Ureter (tissue), 1 donor: ENCODE results near the gene HPGD. TPM values are rescaled to one million over a fixed set of nuclear protein-coding genes. Genes with fewer than 3 reads are reported as not detected.

ENCODE experiments used
- DNase-seq: peaks from one replicate; pipeline ENCODE4 v3.0.0-alpha.2; 2020; ENCODE audit warnings: low spot score
- total RNA-seq: library from RNA; stranded (reverse); gene quantifications from one replicate; pipeline ENCODE4 v1.2.4, GENCODE V29; 2023
- donor health status: DM: yes; HTN: yes; CAD: no.

The HPGD gene
- total RNA-seq = 527 TPM

DNA sequence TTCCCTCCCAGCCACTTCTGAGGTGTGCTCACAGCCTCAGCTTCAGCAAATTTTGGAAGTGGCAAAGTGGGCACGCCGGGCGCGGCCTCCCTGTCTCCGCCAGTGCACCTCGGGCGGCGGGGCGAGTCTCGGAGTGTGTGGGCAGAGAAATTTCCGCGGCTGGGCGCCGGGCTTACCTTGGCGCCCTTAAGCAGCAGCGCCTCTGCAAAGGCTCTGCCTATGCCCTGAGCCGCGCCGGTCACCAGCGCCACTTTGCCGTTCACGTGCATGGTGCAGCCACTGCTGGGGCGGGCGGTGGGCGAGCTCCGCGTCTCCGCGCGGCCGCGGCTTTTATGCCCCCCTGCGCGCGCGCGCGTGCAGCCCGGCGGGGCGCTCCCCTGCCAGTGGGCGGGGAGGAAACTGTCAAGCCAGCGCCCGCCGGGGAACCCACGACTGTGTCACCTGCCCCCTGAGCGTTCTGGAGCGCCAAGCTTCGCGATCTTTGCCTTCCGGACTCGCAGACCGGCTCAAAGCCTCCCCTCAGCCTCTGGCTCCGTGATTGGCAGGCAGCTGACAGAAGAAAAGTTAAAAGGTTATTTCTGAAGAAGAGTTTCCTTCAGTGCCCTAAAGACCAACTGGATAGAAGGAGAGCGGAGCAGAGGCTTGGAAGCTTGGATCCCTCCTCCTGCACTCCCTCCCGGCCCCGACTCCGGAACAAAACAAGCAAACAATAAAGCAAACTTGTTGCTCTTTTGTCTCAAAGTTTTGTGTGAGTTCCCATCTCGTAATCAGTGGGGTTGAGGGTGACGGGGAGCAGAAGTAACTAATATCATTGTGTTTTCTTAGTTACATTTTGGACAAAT is at the start of gene HPGD:
HPGD (minus strand) TSS at position 306 of the 842 bp plus-strand sequence; CDS start at position 269, 37 bp downstream.
- peak; percentile 86 for DNase-seq

DNA sequence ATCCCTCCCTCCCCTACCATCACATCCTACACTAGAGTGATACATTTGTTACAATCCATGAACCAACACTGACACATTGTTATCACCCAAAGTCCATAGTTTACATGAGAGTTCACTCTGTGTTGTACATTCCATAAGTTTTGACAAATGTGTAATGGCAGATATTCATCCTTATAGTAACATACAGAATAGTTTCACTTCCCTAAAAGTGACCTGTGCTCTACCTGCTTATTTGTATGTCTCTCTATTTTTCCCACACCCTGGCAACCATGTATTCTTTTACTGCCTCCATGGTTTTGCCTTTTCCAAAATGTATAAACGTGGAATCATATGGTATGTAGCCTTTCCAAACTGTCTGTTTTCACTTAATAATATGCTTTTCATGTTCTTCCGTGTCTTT is 42.2 kb upstream of the HPGD start:
- DNase-seq = no peak

DNA sequence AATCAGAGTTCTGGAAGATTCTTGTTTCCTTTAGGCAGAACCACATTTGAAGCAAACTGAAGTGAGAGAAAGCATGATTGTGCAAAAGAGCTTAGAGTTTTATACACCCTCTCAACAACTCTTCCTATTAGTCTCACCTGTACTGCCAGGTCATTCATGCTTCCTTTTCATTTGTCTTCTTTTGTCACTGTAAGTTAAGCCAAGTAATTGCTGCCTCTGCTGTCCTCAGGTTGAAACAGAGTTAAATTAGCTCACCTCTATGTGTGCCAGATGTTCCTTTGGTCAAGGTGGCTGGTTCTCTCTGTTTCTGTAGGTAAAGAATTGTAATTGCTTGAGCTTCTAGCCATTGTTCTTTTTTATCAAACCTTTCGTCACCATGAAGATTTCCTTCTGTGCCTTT is 41.1 kb upstream of the HPGD start:
- DNase-seq = no peak

DNA sequence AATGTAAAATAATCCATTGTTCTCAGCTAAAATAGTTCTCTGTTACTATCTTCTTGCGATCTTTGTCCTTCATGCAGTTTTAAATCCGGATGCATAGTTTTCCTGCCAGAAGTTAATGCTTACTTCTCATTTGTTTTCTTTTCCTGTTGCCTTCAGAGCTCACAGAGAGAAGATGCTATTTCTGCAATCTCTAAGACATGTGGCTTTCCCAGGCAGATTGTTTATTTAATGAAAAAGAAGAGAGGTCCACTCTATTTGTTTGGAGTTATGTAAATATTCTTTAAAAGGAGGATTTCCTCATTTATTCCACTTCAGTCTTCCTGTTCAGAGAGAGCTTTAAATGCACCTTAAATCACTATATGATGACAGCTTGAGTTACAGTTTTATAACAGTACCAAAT is 39.3 kb upstream of the HPGD start:
- DNase-seq = no peak

DNA sequence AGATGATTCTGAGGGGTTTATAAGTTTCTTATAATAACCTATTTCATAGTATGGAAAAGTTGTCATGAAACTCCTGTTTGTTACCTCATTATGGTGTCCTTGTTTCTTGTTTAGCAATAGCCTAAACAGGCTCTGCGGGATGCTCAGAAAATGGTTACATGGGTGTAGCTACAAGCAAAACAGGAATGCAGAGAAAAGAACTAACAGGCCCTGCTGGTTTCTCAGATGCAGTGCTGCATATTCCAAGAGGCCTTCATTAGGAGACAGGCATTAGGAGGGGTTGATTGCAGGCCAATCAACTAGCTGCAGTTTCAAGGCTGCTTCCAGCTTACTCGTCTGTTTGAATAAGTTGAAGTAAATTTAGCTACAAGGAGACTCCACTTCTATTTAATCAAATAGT is 37.6 kb upstream of the HPGD start:
- peak; percentile 57 for DNase-seq

DNA sequence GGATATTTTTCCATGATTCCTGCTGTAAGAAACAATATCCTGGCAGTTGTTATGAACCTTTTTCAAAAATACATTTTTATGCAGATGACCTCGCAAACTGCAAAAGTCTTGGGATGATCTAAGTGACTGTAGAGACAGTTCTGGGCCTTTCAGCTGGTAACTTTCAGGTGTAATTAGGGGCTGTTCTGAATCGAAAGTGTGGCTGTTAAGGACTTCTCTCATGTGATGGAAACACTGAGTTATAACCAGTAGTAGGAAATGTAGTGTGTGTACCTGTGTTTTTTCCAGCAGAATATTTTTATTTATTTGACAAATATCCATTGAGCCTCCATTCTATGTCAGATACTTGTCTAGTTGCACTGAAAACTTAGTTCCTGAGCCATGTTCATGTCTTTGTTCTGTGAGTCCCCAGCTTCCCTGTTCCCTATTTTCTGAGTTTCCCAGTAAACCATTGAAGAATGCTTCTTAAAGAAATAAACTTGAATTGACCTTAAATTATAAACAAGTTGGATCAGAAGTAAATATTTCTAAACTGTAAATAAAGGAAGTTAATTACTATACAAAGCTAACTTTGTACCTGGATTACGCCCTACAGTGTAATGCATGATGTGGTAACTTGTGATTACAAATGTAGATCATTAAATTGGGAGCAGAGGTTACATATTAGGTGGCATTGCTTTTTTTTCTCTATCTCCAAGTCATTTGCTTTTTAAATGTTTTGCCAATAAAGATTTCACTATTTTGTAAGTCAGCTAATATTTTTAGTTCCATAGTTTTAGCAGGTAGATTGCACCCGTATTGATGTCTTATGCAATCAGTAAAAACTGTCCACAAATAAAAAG is 33.7 kb upstream of the HPGD start:
- no peak for DNase-seq

DNA sequence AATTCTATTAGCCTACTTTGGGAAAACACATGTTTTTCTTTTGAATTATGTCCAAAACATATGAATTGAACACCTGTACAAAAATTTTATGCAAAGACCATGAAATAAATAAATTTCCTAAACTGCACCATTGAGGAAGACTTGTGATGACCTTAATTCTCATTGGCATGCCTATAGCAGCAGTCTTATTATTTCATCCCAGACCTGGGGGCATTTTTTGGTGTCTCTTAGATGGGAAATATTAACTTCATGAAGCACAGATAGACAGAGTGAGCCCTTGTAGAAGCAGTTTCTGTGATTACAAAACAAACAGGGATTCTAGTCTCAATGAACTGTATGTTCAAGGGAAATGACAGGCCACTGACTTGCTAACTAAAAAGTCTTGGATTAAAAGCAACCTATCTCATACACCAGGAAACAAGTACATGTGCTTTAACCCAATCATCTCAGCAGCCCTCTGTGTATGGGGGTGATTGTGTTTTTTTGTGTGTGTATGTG is 32.0 kb upstream of the HPGD start:
- DNase-seq = no peak

DNA sequence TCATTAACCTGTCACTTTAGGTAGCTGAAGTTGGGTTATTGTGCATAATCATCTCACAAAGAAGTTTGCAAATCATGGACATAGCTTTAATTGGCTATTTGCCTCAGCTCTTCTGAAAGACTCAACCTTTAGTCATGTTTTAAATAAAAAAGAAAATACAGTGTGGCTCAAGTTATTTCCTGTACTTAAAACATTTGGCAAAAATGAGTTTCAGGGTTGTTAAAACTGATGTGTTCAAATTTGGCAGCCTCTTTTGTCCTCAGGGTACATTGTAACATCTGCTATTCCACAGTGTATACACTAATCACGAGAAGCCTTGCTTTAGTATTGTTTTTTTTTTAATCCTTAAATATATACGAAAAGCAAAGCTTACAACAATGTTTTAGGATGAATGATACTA is 31.5 kb upstream of the HPGD start:
- no peak for DNase-seq

DNA sequence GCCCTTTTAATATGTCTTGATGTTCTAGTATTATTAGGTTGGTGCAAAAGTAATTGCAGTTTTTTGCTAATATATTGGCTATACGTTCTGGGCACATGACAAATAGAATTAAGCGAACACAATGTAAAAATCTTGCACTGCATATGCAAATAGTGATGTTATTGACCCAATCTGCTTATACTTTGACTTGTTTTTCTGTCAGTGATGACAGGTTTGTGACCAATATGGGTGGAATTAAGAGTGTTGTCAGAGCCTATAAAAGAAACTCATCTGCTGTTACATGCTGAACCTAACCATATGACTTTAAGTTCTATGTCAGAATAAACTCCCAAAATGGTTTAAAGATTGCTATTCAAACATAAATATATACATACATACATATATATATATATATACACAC is 30.7 kb upstream of the HPGD start:
- DNase-seq = no peak

DNA sequence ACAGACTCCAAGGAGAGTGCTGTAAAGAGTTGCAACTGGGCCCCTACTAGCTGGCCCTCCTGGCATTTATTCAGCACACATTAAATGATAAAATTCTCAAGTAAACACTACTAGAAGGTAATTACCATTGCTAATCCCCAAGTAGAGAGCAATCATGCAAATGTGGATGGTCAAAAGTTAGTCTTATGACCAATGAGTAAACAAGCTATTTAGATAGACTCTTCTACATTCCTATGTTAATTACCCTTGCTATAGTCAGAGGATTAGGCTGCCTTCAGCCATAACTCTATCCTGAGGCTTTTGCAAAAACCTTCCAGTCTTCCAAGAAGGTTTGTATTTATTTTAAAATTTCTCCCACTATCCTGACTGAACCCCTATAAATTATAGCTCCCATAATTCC is 28.3 kb upstream of the HPGD start:
- DNase-seq = no peak

DNA sequence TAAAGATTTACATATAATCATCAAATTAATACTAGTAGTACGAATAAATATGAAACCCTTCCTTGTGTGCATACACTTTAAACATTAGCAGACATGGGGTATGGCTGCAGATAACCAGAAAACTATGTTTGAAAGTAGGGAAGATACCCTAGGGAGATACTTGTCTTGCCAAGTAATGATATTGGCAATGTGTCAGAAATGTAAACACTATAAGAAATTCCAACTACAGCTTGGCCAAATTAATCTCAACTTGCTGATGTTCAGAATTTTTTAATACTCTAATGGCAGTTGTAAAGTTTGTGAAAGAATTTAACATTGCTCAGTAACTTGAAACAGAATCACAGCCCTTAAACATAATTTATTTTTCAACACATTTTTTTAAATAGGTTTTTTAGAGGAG is 27.4 kb upstream of the HPGD start:
- DNase-seq = no peak

DNA sequence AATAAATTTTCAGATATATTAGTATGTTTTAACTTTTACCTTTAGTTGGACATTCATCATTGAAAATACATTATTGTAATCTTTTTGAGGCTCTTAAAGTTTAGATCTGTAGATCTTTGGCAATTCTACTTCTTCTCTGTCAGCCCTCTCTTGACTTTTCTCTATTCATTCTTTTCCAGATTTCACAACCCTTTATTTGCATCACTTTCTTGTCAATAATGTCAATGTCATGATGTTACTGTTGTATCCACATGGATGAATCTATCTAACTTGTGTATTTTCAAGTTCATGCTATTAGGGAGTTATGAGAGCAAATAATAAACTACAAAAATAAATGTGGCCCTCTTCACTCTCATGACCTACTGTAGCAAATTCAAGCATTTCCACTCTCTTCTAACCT is 23.0 kb upstream of the HPGD start:
- no peak for DNase-seq

DNA sequence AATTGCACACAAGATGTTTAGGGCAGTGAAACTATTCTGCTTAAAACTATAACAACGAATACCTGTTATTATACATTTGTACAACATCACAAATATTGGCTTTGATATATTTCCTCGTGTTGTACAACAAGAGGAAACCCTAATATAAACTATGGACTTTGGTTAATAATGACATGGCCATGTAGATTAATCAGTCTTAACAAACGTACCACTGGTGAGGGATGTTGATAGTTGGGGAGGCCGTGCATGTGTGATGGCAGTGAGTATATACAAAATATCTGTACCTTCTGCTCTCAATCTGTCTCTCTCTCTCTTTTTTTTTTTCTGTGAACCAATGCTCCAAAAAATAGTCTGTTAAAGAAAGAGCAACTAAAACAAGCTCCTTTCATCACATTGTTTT is 22.2 kb upstream of the HPGD start:
- no peak for DNase-seq

DNA sequence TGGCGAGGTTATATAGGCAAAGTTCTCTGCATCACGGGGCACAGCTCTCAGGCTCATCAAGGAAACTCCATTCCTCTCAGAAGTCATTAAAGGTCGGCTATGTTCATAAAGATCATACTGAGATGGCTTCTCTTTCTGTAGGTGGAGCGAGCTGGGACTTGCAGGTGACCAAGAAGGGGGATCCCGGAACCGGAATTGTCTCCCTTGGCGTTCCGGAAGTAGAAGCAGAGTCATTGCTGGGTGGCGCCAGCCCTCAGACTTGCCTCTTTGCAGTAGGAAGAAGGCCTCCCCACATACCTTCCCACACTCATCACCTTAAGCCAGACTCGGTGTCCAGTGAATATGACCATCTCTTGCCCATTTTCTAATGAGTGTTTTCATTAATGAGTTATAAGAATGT is 17.9 kb upstream of the HPGD start:
- DNase-seq = no peak

DNA sequence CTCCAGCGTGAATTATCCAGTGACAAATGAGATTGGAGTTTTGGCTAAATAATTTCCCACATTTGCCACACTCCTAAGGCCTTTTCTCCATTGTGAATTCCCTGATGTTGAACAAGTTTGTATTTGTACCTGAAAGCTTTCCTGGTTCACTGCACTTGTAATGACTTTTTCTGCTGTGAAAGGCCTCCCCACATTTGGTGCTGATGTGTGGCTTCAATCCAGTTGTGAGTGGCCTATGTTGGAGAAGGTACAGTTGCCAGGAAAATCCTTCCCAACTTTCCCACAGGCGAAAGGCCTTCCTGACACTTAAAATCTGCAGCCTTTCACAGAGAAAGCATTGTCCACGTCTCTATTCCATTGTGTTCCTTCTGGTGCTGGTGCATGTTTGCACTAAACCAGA is 17.3 kb upstream of the HPGD start:
- DNase-seq = no peak

DNA sequence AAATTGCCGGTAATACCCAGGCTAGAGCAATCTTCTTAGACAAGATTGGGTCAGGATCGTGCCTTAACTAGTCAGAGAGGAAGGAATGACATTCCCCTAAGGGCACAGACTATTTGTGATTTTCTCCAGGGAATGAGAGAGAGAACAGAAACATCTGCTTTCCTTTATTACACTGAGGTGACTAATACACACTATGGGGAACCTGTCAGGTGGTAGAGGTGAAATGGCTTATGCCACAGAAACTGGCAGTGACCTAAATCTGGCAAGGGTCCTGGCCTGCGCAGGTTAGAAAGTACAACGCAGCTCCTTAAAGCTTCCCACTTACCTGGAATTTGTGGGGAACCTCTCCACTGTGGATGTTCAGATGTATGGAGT is 16.6 kb upstream of the HPGD start:
- DNase-seq = no peak

DNA sequence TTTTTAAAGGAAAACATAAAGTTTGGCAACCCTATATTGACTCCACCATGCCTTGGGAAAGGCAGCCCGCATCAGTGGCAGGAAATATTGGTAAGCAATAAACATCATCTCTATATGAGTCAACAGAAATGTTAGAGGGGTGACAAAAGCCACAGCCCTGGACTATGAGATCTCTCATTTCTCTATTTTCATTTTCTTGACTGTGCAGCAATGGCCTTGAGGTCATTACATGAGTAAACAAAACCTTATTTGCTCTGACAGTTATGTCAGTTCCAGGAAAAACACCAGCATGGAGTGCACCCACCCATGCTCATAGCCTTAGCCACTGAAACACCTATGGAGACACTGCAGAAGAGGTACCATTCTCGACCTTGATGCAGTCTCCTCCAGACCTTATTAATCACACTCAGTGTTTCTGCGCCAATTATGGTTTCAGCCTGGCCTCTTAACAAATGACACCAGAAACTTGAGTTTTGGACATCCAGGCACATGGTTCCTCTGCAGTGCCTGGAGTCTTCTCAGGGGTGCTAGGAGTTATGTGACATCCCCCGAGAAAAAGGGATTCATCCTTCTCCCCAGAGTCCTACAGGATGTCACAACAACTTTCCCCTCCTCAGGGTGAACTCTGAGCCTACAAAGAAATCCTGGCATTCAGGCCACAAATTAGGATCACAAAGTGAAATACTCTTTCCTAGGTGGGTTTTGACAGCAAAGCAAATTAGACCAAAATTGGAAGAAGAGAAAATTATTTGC is 16.0 kb upstream of the HPGD start:
- no peak for DNase-seq

DNA sequence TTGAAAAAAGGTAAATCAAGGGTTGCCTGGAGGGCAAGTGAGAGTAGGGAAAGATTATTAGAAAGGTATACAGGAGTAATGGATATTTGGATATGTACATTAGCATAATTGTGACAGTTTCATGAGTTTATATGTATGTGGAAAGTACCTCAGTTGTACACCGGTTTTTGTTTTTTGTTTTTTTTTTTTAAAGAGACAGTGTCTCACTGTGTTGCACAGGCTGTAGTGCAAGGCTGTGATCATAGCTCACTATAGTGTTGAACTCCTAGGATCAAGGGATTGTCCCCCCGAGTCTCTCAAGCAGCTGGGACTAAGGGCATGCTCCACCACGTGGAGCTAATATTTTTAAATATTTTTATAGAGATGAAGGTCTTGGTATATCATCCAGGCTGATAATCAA is 15.3 kb upstream of the HPGD start:
- DNase-seq = no peak

DNA sequence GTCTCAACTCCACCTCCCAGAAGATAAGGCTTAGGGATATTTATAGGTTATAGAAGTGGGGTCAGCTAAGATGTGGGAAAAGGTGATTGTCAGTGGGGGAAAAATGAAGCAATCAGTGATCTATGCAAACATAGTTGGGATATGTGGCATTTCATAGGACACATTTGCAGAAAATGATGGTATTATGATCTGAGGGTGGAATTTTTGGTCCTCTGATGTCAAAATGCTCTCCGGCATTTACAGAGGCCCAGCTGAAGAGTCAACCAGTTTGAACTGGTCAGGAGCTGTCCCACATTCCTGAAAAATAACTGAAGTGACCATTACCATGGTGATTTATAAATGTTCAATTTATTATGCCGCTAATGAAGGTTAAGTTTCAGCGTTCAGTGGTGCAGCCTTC is 12.2 kb upstream of the HPGD start:
- no peak for DNase-seq

DNA sequence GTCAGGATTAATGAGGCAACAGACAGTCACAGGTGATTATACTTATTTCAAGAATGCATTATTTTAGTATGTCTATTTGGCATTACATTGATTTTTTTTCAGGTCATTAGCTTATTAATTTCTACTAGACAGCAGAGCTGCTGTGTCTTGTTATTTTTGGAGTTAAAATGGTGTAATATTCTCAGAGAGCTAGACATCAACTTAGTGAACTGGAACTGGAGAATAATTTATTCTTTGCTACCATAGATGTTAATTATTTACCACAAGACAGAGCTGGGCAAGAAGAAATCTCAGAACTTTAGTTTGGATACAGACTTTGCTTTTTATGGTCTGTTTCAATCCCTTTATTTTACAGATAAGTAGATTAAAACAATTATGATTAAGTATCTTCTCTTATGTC is 10.2 kb upstream of the HPGD start:
- no peak for DNase-seq

DNA sequence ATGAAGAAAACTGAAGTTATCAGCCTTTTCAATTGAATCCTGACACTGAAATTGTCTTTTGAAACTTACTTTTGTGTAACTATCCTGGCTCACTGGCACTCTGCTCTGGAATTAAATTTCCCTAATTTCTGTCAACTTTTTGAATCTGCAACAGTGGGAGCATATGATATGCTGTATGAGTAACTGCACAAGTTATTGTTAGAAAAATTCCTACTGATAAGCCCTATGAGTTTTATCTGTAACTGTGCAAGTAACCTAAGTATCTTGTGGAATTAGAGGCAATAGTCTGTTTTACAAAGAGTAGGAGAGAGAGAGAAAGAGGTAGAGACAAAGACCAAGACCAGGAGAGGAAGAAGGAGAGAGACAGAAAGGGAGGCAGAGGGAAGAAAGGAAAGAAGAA is 9.2 kb upstream of the HPGD start:
- DNase-seq = no peak

DNA sequence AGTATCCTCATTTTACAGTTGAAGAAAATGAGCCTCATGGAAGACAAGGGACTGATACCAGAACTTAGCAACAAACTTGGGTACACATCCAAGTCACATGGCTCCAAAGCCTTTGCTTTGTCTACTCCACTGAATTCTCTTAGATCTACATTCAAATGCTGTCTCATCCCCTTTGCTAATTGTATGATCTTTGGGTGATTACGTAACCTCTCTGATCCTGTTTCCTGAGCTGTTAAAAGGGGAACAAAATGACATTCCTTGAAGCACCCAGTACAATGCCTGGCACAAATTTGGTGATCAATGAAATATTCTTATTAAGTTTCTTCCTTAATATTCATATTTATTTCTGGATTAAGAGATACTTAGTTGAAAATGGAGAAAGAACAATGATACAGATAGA is 5.9 kb upstream of the HPGD start:
- DNase-seq = no peak
